K562 (cell line): Measurements from ENCODE around the gene NYAP2.

Experiments
- RFX5 ChIP-seq: IDR thresholded peaks from 2 replicates; pipeline ENCODE4 v1.6.1; 2011; ENCODE audit warnings: low read depth, mild to moderate bottlenecking, improper control_type of control experiment, low read length
- TF ChIP-seq, protein P1 (sequence below): sonication (generic); formaldehyde crosslinking; IDR thresholded peaks from 2 replicates; pipeline ENCODE4 v1.8.0; 2022; ENCODE audit warnings: missing genetic modification reagents, mild to moderate bottlenecking, borderline replicate concordance

DNA sequence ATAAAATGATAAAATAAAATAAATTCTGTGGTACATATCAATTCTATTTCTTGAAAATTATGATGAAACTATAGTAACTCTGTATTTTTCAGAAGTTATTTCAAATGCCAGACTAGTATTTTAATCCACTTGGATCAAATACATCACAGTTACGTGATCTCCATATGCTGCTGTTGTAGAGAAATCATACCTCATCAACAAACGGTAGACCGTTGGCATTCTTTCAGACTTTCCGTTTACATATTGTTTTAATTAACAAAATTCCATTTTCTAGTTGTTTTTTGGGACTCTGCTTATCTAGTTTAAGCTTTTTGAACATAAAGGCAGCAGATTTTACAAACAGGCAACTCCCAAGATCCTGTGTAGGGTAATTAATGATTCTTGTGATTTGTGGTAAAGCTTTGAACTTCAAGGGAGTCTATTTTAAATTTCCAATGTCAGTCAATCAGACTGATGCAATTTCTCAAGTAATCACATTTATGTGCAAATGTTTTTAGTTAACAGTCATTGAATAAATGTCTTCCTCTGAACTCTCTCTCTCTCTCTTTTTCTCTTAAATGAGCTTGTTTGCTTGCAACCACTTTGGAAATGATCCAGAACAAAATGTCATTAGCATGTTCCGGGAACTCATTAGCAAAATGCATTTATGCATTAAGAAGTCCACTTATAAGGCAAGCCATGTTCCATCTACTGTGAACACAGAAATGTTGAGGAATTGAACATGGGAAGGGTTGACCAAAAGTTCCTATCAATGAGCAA is 31.8 kb downstream of the NYAP2 start:
- no peak for TF ChIP-seq RFX5
- TF ChIP-seq, protein P1, sequence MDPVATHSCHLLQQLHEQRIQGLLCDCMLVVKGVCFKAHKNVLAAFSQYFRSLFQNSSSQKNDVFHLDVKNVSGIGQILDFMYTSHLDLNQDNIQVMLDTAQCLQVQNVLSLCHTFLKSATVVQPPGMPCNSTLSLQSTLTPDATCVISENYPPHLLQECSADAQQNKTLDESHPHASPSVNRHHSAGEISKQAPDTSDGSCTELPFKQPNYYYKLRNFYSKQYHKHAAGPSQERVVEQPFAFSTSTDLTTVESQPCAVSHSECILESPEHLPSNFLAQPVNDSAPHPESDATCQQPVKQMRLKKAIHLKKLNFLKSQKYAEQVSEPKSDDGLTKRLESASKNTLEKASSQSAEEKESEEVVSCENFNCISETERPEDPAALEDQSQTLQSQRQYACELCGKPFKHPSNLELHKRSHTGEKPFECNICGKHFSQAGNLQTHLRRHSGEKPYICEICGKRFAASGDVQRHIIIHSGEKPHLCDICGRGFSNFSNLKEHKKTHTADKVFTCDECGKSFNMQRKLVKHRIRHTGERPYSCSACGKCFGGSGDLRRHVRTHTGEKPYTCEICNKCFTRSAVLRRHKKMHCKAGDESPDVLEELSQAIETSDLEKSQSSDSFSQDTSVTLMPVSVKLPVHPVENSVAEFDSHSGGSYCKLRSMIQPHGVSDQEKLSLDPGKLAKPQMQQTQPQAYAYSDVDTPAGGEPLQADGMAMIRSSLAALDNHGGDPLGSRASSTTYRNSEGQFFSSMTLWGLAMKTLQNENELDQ (CRISPR knock-in tag), result no peak
